ENCODE results near the gene POGK. TPM values are rescaled to one million over a fixed set of nuclear protein-coding genes. Genes with fewer than 3 reads are reported as not detected.
A peak's percentile ranks its signal among the peaks of the same experiment; 100 is the strongest.

POGK gene
- total RNA-seq, 1 experiment from 2014 or later: 38.3 TPM

GRCh38 chr1:166843322-166843721 is 4.0 kb downstream of the POGK start:
- intact Hi-C loops (cut with micrococcal nuclease): no loop called here
- Histone ChIP-seq H4K20me1 (ENCODE audit: low read length) (no peaks in the 10 kb centered on the region), H3K9me2 (replicated peaks; ENCODE audit: low read length) (no peaks in the 10 kb centered on the region), H3K9ac (ENCODE audit: low read length) (no peak overlapping the region), H3K27ac (ENCODE audit: low read length) (no peak overlapping the region), H3F3A (ENCODE audit: low read length, unreplicated experiment) (no peaks in the 10 kb centered on the region), H3K4me3 (ENCODE audit: low read length) (no peak overlapping the region), H3K9me3 (ENCODE audit: low read length) (no peaks in the 10 kb centered on the region), H3K36me3 (ENCODE audit: low read depth, low read length) (peaks cover 64% of the 10 kb centered on the region), H2AFZ (ENCODE audit: low read length) (no peak overlapping the region), H3K4me2 (ENCODE audit: low read length) (no peak overlapping the region), H3K4me1 (ENCODE audit: insufficient read depth, low read length) (peaks cover 24% of the 10 kb centered on the region), H3K79me2 (ENCODE audit: low read length) (peaks cover 61% of the 10 kb centered on the region), H3K27me3 (ENCODE audit: low read length) (no peaks in the 10 kb centered on the region)
- POLR2A ChIA-PET (ENCODE audit: unreplicated experiment): no interaction called here
- DNase-seq (no peak), ATAC-seq (no peak)
- CTCF ChIA-PET: no interaction called here
- no peak for TF ChIP-seq EZH2phosphoT487 (IDR thresholded peaks at IDR 0.05; ENCODE audit: borderline replicate concordance, low read length)
- no peak for TF ChIP-seq CTCF (conservative IDR thresholded peaks at IDR 0.05; ENCODE audit: low read depth, low read length)
- no peak for TF ChIP-seq EZH2 (IDR thresholded peaks at IDR 0.05; ENCODE audit: low read length, unreplicated experiment)
- no TSS peak for BruUV-seq (replicated peaks)

DNA sequence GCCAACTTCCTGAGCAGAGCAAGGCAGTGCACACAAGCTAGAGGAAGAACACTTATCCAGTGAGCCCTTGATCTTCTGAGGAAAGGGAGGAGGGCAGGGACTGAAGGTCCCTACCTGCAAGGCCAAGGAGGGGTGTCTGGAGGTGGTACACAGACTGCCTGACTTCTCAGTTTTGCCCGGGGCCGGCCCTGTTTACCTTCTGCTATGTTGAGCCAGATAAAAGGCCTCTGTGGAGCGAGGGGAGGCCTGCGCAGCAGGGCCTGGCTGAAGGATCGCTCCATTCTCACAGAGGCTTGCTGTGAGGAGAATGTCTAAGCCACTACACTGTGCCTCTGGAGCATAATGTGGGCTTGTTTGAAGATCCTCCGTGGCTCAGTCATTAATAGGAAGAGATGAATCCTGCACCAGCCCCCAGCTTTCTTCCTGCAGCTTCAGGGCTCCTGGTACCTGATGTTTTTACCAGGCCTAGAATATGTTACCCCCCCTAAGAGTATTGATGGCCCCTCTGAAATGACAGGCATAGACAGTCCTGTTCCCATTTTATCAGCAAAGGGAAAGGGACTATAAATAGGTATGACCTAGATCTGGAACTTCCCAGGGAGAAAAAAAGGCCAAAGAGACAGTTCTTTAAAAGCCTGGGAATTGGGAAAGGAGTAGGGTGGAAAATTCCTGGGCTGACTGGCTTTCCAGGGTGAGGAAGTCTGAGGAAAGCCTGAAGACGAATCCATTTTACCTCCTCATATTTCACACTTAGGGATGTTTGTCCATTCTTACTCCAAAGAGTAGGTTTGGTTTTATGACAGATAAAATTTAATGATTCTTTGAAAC is 4.7 kb downstream of the POGK start:
- Histone ChIP-seq H3K9ac (ENCODE audit: low read length) (no peak overlapping the region), H3K4me2 (ENCODE audit: low read length) (no peak overlapping the region)

More for the DNA sequence above, 4.7 kb downstream of the POGK start:
- Histone ChIP-seq H3K79me2 (ENCODE audit: low read length) (peaks cover 60% of the 10 kb centered on the region), H3F3A (ENCODE audit: low read length, unreplicated experiment) (no peaks in the 10 kb centered on the region), H3K27ac (ENCODE audit: low read length) (no peak overlapping the region), H4K20me1 (ENCODE audit: low read length) (no peaks in the 10 kb centered on the region), H3K36me3 (ENCODE audit: low read depth, low read length) (peaks cover 71% of the 10 kb centered on the region), H3K27me3 (ENCODE audit: low read length) (no peaks in the 10 kb centered on the region), H3K4me3 (ENCODE audit: low read length) (no peak overlapping the region), H2AFZ (ENCODE audit: low read length) (no peak overlapping the region), H3K4me1 (ENCODE audit: insufficient read depth, low read length) (peaks cover 18% of the 10 kb centered on the region), H3K9me3 (ENCODE audit: low read length) (no peaks in the 10 kb centered on the region), H3K9me2 (replicated peaks; ENCODE audit: low read length) (no peaks in the 10 kb centered on the region)
- intact Hi-C loops (cut with micrococcal nuclease): no loop called here
- no peak for DNase-seq
- CTCF ChIA-PET: interaction anchor here (0.5 kb wide), 1 partner anchor 376 kb away, joined by 3 read pairs; the partner anchor contains the start of gene POU2F1
- BruUV-seq (replicated peaks): no TSS peak
- TF ChIP-seq EZH2 (IDR thresholded peaks at IDR 0.05; ENCODE audit: low read length, unreplicated experiment) (no peak), EZH2phosphoT487 (IDR thresholded peaks at IDR 0.05; ENCODE audit: borderline replicate concordance, low read length) (no peak), CTCF (conservative IDR thresholded peaks at IDR 0.05; ENCODE audit: low read depth, low read length) (no peak)
- POLR2A ChIA-PET (ENCODE audit: unreplicated experiment): no interaction called here
- ATAC-seq: peak; percentile 1; the same call in 1 of the 2 replicates
